Uterus (tissue), 4 donors: ENCODE results near the gene RPS6KC1. TPM values are rescaled to one million over a fixed set of nuclear protein-coding genes. Genes with fewer than 3 reads are reported as not detected.

Source experiments
- DNase-seq, 2 donors: peaks; one replicate each; pipeline ENCODE4 v3.0.0-alpha.2; 2019 to 2020
- H3K27ac ChIP-seq, 2 donors: fragments of 200-600 bp; sonication (generic); 1 replicate in 1 of 2; 2 replicates in 1 of 2; pipeline ENCODE4 v1.5.1; 2016 to 2018
- H3K27me3 ChIP-seq, 2 donors: fragments of 200-600 bp; sonication (generic); one replicate each; pipeline ENCODE4 v1.5.1; 2018 to 2019; ENCODE audit warnings: control low read depth in 1 of 2
- H3K36me3 ChIP-seq, 2 donors: fragments of 200-600 bp; sonication (generic); one replicate each; pipeline ENCODE4 v1.5.1; 2019; ENCODE audit warnings: control low read depth in 1 of 2
- H3K4me1 ChIP-seq, 2 donors: fragments of 200-600 bp; sonication (generic); one replicate each; pipeline ENCODE4 v1.5.1; 2018 to 2019; ENCODE audit warnings: control low read depth in 1 of 2
- H3K4me3 ChIP-seq, 2 donors: fragments of 200-600 bp; sonication (generic); 1 replicate in 1 of 2; 2 replicates in 1 of 2; pipeline ENCODE4 v1.5.1; 2018 to 2019; ENCODE audit warnings: mild to moderate bottlenecking in 1 of 2
- H3K9me3 ChIP-seq, 2 donors: fragments of 200-600 bp; sonication (generic); one replicate each; pipeline ENCODE4 v1.5.1; 2019; ENCODE audit warnings: control low read depth in 1 of 2
- CTCF ChIP-seq, 4 experiments: fragments of 200-600 bp in 2 of 4; fragments of 450-650 bp in 2 of 4; sonication (generic) in 2 of 4; IDR thresholded peaks; one replicate each; pipeline ENCODE4 v1.5.1; 2016 to 2019; ENCODE audit warnings: antibody characterized with exemption in 4 of 4, mild to moderate bottlenecking in 2 of 4, moderate library complexity in 1 of 4
- POLR2A ChIP-seq, 2 donors: fragments of 450-650 bp; IDR thresholded peaks; one replicate each; pipeline ENCODE4 v1.6.1; 2016; ENCODE audit warnings: antibody characterized with exemption in 2 of 2, mild to moderate bottlenecking in 1 of 2, moderate library complexity in 1 of 2
- intact Hi-C: fragments of 100-400 bp; cut with DNase I; formaldehyde crosslinking; loops from one replicate; pipeline ENCODE4 v1.15.1; 2023; ENCODE audit warnings: low total_unique reads
- total RNA-seq, 4 donors: library from RNA; depleted of rRNA in 3 of 4; stranded (reverse); fragments of >200 nt in 3 of 4; gene quantifications; one replicate each; pipeline versions ENCODE4 v1.1.0 to v1.2.4, GENCODE V29; 2014 to 2023
- donor health status: DM: yes; HTN: yes; CAD: no.

Gene RPS6KC1
- 10 to 100 TPM in 3 of 4 donors, 1 to 10 TPM in 1; 9.2 to 64.2 (median 22.3) TPM for total RNA-seq

DNA sequence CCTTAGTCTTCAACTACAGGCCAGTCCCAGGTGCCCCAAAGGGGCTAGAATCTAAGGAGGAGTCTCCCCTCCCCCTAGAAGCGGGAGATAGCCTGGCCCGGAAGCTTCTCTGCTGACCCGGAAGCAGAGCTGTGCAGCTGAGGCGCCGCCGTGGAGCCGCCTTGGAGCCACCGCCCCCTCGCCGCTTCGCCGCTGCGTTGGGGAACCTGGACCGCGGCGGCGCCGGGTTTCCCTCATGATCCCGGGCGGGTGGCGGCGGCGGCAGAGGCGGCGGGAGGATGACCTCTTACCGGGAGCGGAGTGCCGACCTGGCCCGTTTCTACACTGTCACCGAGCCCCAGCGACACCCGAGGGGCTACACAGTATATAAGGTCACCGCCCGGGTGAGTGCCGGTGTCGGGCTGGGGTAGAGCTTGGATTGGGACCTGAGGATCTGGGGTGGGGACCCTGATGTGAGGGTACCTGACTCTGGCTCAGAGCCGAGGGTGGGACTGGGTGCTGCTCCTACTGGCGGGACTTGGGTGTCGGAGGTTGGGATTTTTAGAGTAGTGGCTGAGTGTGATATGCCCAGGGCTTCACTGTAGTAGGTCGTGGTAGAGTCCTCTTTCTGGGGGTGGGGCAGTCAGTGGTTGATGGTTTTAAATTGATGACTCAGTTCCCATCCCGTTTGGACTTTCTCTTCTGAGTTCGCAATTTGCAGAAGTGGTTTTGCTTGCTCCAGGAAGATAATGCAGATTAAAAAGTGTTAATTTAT lies at the start of gene RPS6KC1:
RPS6KC1 (plus strand) TSS at position 115 of the 754 bp plus-strand sequence; CDS start at position 279, 164 bp downstream.
- Histone ChIP-seq H3K9me3 (no peaks in the 10 kb centered on the region), H3K27me3 (no peaks in the 10 kb centered on the region), H3K27ac (peak within 1 kb of the TSS; percentile 55 to 80), H3K4me1 (no peaks in the 10 kb centered on the region), H3K4me3 (peak within 1 kb of the TSS; percentile 52 to 97), H3K36me3 (no peaks in the 10 kb centered on the region)
- intact Hi-C loops: no loop called here
- TF ChIP-seq POLR2A (IDR thresholded peaks at IDR 0.05) (peak in 1 of 2 donors; percentile 22), CTCF (IDR thresholded peaks at IDR 0.05) (no peak)
- DNase-seq: peak; percentile 75 to 78

DNA sequence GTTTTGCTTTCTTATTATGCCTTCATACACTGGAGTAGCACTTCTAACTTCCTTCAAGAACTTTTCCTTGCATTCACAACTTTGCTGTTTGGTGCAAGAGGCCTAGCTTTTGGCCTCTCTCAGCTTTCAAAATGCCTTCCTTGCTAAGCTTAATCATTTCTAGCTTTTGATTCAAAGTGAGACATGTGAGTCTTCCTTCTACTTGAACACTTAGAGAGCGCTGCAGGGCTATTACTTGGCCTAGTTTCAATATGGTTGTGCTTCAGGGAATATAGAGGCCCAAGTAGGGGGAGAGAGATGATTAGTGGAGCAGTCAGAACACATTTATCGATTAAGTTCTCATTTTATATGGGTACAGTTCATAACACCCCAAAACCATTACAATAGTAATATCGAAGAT lies 47.8 kb upstream of the RPS6KC1 start:
- no peak overlapping the region for H3K27ac ChIP-seq
- H3K9me3 ChIP-seq: no peaks in the 10 kb centered on the region
- no peaks in the 10 kb centered on the region for H3K4me1 ChIP-seq
- DNase-seq: no peak
- no peaks in the 10 kb centered on the region for H3K27me3 ChIP-seq
- no peaks in the 10 kb centered on the region for H3K36me3 ChIP-seq
- TF ChIP-seq POLR2A (IDR thresholded peaks at IDR 0.05) (no peak), CTCF (IDR thresholded peaks at IDR 0.05) (no peak)
- intact Hi-C loops: no loop called here
- no peak overlapping the region for H3K4me3 ChIP-seq

- TF ChIP-seq POLR2A (IDR thresholded peaks at IDR 0.05) (no peak), CTCF (IDR thresholded peaks at IDR 0.05) (no peak)
- intact Hi-C loops: no loop called here
- Histone ChIP-seq H3K36me3 (no peaks in the 10 kb centered on the region), H3K4me1 (no peaks in the 10 kb centered on the region), H3K4me3 (no peak overlapping the region), H3K27me3 (no peaks in the 10 kb centered on the region), H3K27ac (no peak overlapping the region), H3K9me3 (no peaks in the 10 kb centered on the region)
- no peak for DNase-seq
Observed at GRCh38 chr1:213008564-213008963, 42.5 kb upstream of the RPS6KC1 start.

GRCh38 chr1:213014642-213015041 lies 36.4 kb upstream of the RPS6KC1 start:
- H3K4me1 ChIP-seq: peaks cover 0 to 6% of the 10 kb centered on the region in 2 donors
- no peaks in the 10 kb centered on the region for H3K27me3 ChIP-seq
- H3K9me3 ChIP-seq: no peaks in the 10 kb centered on the region
- H3K27ac ChIP-seq: peak overlapping the region; percentile 92 to 94
- H3K36me3 ChIP-seq: no peaks in the 10 kb centered on the region
- intact Hi-C loops: no loop called here
- H3K4me3 ChIP-seq: peak overlapping the region; percentile 88 to 91
- no peak for TF ChIP-seq CTCF (IDR thresholded peaks at IDR 0.05)
- no peak for TF ChIP-seq POLR2A (IDR thresholded peaks at IDR 0.05)
- no peak for DNase-seq
